GM18907 (cell line): Measurements from ENCODE around the gene C2CD4B.

Experiments
- ATAC-seq: cut with Tn5 transposase; IDR thresholded peaks from one replicate; pipeline ENCODE4 v1.9.1; 2021; ENCODE audit warnings: mild to moderate bottlenecking, moderate library complexity; ENCODE audit not compliant: unreplicated experiment

Gene C2CD4B

DNA sequence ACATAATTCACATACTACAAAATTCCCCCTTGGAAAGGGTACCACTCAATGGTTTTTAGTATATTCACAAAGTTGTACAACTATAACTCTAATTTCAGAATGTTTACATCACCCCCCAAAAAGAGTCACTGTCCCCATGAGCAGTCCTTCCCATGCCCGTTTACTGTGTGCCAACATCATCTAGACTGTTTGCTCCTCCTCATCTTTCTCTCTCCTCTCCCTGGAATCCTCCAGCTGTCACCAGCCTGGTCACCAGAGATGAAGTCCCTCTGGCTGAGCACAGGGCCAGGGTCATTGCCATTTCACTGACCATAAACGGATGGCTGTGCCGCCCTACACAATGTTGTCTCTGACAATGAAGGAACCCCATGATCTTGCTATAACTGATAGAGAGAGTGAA is 45.2 kb downstream of the C2CD4B start:
- ATAC-seq: no peak

DNA sequence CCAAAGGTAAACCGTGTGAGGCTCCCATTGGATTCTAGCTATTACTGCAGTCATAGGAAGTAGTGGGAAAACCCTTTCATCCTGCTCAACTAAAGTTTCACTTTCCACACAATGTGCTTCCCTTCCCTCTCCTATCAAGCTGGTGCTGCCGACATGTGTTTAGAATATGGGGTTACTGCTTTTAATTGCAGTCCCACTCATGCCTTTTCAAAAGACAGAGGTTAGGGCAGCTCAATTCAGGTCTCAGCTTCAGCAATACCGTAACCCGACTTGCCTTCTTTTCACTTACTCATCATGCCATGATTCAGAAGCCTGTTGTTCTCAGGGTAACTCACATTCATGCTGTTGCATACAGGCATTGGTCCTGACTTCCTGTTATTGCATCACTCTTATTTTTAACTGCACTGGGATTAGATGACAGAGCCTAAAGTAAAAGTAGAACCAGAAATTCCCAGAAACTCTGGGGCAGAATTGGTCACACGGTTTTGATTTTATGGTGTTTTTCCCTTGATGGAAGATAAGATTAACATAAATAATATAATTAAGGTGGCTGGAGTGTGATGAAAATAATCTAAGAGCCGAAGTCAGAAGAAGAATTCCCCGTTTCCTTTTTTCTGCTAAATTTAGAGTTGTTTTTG is 45.7 kb downstream of the C2CD4B start:
- ATAC-seq: no peak

DNA sequence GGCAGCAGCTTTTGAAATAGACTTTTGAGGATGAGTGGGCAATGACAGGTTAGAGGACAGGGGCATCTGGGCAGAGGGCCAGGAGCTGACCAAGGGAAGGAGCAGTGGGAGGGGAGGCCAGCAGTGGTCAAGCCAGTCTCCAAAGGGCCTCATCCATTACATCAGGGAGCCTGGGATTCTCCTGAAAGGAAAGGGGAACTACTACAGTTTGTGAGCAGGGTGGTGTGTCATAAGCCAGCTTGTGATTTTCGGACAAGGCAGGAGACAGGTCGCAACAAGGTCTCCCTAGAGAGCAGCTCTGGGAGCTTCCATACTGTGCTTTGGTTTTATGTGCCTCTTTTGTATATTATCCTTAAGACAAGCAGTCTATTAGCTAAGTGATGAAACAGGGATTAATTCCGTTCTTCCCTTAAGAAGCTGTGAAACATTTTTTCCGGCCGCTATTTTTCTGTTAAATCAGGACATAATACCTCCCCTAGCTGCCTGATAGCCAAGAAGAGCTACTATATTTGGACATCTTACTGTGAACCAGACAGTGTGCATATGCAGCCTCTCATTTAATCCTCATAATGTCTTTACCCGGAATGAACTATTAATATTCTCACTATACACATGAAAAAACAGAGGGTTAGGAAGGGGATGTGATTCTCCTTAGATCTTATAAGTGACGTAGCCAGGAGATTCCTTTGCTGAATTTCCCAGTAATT is 46.4 kb downstream of the C2CD4B start:
- no peak for ATAC-seq

DNA sequence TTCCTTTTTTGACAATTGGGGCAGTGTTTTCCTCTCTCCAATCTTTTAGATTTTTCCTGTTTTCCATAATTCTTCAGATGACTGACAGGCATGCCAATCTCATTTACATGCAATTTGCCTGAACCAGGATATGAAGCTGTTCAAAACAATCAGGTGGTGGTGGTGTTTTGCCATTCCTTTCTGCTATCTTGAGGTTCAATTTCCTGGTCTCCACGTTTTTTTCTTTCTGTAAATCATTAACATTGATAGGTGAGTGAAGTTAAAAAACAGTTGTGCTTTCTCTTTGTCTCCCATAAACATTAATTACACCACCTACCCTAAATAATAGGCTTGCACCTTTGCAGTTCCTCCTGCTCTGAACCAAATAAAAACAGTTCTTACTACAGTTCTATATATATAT is 49.2 kb downstream of the C2CD4B start:
- ATAC-seq: no peak
